T-helper 2 cell (primary cell): ENCODE measurements around the gene MYH16.
"Not testable (repeated sequence)": the region's sequence is repeated elsewhere in the genome, so short reads cannot be mapped to it uniquely, and the experiment has no call there.

Source experiments
- DNase-seq, 5 experiments: peaks; one replicate each; pipeline versions ENCODE4 v3.0.0 to v3.0.0-alpha.2; 2012 to 2022

The MYH16 gene

DNA sequence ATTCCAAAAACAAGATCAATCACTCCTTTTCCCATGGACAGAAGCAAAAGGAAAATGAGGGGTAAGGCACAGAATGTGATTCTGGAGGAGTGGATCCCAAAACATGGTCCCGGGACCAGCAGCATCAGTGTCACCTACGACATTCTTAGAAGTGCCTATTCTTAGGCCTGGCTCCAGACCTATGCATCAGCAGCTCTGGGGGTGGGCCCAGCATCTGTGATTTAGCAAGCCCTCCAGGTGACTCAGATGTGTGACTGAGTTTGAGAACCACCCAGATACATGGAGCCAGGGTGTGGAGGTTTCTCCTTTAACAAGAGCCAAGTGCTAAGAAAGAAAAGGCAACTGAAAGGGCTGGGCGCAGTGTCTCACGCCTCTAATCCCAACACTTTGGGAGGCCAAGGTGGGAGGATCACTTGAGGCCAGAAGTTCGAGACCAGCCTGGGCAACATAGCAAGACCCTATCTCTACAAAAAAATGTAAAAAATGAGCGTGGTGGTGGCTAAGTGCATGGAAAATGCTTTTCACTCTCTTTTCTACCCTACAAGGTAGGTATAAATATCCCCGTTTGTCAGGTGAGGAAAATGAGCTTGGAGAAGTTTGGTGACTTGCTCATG is 35.9 kb downstream of the MYH16 start:
- DNase-seq, result no peak

DNA sequence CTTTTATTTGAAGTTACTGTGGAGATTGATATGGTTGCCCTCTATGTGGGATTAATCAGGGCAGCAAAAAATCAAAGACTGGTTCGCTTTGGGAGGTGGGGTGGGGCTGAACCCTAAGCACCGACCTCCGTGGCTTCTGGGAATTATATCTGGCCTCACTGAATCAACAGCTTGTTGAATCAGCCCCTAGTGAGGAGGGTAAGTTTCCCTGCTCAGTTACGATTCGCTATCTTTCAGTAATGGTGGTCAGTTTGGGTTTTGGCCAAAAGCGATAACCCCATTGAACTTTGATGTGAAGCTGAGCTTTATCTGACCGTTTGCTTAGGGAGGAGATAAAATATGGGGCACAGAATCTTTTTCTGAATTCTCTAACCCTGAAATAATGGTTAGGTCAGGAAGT is 36.5 kb downstream of the MYH16 start:
- DNase-seq, result no peak

DNA sequence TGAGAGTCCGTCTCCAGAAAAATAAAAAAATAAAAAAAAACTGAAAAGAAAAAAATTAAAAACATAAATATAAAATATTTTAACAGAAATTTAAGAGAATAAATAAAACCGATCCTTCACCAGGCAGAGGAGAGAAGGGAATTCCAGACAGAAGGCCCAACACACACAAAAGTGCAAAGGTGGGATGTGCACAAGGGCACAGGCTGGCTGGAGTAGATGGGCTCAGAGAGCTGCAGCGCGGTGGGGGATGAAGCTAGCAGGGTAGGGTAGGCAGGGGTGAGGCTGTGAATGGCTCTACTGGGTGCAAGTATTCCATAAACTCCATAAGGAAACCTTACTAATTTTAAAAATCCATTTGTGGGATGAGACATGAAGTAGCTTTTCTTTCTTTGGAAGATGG is 37.4 kb downstream of the MYH16 start:
- DNase-seq, result no peak

DNA sequence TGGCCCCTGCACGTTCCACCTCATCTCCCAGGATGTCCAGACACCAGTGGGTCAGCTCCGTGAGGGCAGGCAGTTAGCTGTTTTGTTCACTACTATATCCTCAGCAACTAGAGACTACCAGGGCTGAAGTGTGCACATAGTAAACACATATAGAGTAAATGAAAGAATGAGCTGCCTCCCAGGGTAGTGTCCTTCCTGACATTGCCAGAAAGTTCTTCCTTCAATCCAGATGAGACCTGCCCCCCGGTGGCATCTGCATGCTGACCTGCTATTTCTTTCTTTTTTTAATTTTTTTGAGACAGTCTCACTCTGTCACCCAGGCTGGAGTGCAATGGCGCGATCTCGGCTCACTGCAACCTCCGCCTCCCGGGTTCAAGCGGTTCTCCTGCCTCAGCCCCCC is 39.1 kb downstream of the MYH16 start:
- no peak for DNase-seq

DNA sequence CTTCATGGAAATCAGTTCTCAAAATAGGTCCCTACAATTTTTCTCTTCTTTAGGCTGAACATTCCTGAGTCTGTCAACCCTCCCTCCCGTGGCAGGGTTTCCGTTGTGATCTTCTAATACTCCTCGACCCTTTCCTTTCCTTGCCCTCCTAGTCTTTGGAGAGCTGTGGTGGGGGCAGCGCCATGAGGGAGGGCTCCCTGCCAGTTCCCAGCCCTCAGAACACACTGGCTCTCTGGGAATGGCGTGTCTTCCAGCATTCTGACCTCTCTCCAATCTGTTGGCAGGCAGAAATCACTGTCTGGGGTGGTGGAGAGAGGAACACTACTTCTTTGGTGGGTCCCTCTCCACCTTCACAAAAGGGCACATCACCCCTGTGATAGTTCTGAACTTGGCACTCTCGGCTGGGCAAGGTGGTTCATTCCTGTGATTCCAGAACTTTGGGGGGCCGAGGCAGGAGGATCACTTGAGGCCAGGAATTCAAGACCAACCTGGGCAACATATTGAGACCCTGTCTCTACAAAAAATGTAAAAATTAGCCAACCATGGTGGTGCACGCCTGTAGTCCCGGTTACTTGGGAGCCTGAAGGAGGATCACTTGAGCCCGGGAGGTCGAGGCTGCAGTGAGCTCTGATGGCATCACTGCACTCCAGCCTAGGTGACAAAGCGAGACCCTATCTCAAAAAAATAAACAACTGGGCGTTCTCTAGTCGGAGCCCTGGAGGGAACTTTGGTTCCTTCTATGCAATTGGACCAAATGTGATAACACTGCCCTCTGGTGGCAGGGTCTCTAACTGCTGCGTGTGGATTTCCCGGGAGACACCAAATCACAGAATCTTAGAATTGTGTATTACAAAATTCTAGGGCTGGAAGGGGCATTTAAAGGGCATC is 39.9 kb downstream of the MYH16 start:
- peak; percentile 35 to 66 (median 55) for DNase-seq

DNA sequence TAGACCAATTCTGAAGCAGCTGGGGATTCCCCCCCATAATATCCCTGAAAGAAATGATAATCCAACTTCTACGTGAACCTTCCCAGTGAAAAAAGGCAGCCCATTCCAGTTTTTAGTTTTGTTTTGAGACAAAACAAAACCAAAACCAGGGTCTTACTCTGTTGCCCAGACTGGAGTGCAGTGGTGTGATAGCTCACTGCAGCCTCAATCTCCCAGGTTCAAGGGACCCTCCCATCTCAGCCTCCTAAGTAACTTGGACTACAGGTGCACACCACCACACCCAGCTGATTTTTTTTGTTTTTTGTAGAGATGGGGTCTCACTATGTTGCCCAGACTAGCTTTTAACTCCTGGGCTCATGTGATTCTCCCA is 40.5 kb downstream of the MYH16 start:
- peak in 1 of 5 experiments; percentile 43 for DNase-seq

DNA sequence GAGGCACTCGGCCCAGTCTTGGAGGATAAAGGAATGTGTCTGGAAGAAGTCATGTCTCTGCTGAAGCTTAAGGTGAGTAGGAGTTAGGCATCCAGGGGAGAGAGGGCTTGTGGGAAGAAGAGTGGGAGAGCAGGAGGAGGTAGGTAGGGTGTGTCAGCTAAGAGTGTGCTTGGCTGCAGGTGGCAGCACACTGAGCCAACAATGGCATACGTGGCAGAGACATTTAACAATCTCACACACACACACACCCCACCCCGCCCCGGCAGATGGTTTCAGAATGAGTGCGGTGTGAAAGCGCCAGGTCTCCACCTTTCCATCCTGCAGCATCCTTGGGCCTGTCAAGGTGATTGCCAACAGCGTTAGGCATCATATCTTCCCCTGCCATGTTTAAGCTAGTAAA is 41.9 kb downstream of the MYH16 start:
- peak in 1 of 5 experiments; percentile 83 for DNase-seq

DNA sequence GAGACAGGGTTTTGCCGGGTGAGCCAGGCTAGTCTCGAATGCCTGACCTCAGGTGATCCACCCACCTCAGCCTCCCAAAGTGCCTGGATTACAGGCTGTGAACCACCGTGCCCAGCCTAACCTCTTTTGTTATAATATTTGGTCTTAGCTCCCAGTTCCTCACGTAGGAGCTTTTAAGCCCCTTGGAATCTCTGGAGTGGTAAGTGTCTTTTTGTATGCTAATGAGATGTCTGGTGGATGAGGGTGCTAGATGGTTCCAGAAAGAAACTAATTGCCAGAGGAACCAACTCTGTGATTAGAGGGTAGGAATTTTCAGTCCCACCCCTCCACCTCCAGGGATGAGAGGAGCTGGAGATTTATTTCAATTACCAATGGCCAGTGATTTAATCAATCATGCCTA is 47.7 kb downstream of the MYH16 start:
- DNase-seq, result no peak

DNA sequence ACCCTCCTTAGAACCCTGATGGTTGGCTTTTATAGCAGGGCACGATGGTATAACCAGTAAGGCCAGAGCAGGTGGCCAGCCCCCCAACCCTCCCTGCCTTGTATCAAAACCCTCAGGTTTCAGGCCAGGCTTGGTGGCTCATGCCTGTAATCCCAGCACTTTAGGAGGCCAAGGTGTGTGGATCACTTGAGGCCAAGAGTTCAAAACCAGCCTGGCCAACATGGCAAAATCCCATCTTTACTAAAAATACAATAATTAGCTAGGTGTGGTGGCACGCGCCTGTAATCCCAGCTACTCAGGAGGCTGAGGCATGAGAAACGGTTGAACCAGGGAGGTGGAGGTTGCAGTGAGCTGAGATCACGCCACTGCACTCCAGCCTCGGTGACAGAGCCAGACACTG is 50.0 kb downstream of the MYH16 start:
- not testable (repeated sequence) for DNase-seq

DNA sequence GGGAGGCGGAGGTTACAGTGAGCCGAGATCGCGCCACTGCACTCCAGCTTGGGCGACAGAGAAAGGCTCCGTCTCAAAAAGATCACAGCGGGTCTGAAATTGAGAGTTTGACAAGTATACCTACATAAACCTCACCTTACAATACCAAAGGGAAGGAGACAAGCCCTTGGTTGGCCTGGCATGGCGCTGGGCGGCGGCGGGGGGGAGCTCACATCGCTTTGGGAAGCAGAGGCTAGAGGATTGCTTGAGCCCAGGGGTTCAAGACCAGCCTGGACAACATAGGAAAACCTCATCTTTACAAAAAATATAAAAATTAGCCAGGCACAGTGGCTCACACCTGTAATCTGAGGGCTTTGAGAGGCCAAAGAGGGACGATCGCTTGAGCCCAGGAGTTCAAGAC is 51.9 kb downstream of the MYH16 start:
- DNase-seq, result no peak

DNA sequence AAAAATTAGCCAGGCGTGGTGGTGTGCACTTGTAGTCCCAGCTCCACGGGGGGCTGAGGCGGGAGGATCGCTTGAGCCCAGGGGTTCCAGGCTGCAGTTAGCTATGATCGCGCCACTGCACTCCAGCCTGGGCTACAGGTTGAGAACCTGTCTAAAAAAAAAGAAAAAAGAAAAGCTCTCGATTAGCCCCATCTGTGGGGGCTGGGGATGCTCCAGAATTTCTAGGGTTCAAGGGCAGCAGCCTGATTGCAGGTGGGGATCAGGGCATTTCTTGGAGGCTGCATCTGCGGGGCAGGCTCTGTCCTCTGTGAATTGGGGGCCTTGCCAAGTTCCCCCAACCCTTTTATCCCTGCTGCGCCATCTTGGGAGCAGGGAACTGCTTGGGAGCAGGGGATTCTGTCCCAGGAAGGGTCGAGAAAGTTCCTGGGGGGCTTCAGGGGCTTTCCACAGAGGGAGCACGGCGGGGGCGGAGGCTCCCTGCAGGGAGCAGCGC is 52.4 kb downstream of the MYH16 start:
- DNase-seq, result no peak

DNA sequence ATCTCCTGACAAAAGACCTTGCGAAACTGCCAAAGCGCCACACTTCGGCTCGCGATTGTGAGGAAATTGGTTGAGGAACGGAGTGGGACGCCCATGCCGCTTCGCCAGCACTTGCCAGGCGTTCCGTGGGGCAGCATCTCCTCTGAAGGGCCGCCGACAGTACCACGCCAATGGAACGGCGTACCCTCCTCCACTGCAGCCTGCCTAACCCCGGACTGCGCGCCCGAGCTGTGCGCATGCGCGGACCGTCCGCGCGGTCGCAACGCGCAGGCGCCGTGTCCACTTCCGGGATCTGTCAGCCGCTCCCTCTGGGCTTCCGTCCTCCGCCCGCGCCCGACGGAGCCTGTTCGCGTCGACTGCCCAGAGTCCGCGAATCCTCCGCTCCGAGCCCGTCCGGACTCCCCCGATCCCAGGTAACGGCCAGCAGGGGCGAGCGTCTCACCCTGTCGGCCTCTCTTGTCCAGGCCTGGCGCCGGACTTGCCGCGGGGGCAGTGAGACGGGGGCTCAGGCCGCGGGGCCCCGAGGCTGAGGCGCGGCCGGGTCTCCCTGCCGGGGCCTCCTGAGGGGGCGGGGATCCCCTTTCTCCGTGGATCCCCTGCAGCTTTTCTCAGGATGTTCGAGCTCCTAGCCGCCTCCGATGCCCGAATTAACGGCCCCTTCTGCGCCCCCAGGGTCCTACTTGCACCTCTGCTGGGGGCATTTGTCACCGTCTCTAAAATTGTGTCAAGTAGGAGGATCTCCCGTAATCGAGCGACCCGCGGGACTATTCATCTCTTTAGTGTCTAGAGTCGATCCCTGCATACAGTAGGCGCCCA is 53.2 kb downstream of the MYH16 start, which contains the start of gene ARPC1A:
TSS of gene ARPC1A (plus strand) at position 307 of the 816 bp plus-strand sequence. CDS start 7,456 bp downstream, outside the sequence.
- peak; percentile 82 to 93 (median 87) for DNase-seq

DNA sequence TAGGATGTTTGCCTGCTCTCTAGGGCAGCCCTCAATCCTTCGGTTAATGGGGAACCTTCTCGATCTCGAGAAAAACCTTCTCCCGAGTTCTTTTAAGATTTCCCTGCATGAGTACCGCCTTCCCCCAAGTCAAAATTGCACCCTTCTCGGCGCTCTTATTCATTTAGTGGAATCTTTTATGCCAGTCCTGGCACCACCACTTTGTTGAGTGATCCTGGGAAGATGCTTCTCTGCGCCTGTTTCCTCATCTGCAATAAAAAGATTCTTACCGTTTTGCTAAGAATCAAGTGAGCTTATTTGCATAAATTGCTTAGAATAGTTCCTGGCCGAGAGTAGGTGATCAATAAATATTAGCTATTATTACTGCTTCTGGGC is 53.8 kb downstream of the MYH16 start:
- DNase-seq, result no peak

DNA sequence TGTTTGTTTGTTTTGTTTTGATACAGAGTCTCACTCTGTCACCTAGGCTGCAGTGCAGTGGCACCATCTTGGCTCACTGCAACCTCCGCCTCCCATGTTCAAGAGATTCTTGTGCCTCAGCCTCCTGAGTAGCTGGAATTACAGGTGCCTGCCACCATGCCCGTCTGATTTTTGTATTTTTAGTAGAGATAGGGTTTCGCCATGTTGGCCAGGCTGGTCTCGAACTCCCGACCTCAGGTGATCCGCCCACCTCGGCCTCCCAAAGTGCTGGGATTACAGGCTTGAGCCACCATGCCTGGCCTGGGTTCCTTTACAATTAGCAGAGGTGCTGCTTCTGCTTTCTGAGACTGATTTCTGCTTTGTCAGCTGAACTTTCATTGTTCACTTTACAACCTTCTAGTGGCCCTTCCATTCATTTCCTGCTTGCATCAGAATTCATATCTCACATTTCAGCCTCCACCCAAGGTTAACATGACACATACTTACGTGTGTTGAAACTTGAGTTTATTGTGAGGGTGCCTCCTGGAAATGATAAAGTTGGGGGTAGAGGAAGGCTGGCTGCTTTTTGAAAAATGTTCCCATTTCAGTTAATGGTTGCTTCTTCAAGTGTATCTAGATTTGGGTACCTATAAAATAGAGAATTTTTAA is 57.8 kb downstream of the MYH16 start:
- peak in 1 of 5 experiments; percentile 67 for DNase-seq

DNA sequence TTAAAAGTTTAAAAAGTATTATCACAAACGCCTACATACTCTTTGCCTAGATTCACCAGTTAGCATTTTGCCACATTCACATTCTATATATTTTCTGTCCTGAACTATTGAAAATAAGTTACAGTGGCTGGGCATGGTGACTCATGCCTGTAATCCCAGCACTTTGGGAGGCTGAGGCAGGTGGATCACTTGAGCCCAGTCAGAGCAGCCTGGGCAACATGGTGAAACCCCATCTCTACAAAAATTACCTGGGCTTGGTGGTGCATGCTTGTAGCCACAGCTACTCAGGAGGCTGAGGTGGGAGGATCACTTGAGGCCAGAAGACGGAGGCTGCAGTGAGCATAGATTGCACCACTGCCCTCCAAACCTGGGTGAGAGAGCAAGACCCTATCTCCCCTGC is 58.4 kb downstream of the MYH16 start:
- DNase-seq, result no peak

DNA sequence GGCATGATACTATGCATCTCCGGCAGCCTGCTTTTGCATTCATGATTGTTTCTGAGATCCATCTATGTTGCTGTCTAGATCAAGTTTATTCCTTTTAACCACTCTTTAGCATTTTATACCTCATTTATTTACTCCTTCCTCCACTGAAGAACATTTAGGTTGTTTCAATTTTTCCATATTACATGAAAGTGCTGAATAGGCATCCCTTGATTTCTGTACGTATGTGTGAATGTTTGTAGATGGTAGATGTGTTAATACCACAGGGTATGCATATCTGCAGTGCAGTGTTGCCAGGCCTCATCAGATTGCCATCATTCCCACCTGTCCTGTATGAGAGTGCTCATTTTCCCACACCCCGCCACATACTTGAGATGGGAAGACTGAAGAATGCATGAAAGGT is 67.0 kb downstream of the MYH16 start:
- DNase-seq, result no peak

DNA sequence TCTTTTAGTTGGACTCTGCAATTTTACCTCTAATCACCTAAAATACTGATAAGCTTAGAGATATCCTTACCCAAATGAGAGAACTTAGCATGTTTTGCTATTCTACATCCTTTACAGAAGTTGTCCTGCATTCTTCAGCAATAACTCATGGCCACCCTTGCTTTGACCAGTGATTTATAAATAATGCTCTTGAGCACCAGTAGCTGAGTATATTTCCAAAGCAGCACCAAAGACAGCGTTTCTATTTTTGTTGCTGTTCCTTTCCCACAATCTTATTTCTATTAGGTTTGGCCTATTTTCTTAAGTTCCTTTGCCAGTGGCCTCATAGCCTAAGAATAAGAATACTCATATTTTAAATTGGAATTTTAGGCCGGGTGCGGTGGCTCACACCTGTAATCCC is 68.0 kb downstream of the MYH16 start:
- DNase-seq, result no peak

DNA sequence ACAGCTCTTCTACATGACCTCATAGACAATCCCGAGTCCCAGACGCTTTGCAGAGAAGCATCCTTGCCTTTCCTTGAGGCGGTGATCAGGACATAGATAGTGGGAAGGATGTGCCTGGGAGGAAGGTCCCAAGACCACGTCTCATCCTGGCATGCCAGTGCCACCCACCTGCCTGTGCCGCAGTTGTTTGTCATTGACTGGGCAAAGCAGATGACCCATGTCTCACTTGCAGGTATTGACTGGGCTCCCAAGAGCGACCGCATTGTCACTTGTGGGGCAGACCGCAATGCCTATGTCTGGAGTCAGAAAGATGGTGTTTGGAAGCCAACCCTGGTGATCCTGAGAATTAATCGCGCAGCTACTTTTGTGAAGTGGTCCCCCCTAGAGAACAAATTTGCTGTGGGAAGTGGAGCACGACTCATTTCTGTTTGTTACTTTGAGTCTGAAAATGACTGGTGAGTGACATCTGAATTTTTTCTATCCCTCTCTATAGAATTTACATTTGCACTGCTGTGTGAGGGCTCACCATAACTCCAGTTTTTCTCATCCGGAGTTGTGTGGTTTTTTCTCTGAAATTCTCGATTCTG is 71.5 kb downstream of the MYH16 start:
- DNase-seq, result no peak

DNA sequence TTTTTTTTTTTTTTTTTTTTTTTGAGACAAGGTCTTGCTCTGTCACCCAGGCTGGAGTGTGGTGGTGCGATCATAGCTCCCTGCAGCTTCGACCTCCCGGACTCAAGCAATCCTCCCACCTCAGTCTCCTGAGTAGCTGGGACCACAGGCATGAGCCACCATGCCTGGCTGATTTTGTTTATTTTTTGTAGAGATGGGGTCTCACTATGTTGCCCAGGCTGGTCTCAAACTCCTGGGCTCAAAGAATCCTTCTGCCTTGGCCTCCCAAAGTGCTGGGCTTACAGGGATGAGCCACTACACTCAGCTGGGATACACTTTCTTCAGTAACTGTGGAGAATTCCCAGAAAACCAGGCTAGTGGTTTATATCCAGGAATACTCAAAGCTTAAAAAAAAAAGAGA is 78.0 kb downstream of the MYH16 start:
- not testable (repeated sequence) for DNase-seq

DNA sequence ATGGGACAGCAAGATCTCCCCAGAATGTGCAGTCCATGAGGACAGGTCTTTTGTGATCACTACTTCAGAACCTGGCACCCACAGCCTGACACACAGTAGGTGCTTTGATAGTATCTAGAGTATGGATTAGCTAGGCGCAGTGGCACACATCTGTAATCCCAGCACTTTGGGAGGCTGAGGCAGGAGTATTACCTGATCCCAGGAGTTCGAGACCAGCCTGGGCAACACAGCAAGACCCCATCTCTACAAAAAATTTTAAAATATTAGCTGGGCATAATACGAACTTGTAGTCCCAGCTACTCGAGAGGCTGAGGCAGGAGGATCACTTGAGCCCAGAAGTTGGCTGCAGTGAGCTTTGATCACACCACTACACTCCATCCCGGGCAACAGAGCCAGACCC is 79.6 kb downstream of the MYH16 start:
- no peak for DNase-seq

DNA sequence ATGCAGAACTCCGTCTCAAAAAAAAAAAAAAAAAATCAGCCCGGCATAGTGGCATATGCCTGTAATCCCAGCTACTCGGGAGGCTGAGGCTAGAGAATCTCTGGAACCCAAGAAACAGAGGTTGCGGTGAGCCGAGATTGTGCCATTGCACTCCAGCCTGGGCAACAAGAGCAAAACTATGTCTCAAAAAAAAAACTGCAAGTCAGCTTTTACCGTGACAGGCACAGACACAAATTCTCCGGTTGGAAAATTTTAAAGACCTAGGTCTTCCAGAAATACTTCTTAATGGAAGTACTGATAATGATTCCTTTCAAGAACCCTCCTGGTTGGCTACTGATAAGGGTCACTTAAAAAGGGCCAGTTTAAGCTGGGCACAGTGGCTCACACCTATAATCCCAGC is 82.5 kb downstream of the MYH16 start:
- DNase-seq, result no peak
